Measurements from ENCODE around the gene CGREF1.

Gene CGREF1

DNA sequence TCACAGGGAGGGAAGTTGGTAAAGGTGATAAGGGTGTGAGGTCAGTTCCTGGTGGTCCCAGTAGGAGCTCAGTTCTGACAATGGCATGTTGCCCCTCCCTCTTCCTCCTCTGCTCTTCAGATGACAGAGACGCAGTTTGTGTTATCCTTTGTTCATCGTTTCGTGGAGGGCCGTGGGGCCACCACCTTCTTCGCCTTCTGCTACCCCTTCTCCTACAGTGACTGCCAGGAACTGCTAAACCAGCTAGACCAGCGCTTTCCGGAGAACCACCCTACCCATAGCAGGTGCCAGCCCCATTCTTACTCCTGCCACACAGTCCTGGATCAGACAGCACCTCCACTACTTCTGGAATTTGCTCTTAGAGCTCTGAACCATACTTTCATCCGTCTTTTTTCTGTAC, 65.2 kb downstream of the CGREF1 start:
- TF ChIP-seq, protein P1, sequence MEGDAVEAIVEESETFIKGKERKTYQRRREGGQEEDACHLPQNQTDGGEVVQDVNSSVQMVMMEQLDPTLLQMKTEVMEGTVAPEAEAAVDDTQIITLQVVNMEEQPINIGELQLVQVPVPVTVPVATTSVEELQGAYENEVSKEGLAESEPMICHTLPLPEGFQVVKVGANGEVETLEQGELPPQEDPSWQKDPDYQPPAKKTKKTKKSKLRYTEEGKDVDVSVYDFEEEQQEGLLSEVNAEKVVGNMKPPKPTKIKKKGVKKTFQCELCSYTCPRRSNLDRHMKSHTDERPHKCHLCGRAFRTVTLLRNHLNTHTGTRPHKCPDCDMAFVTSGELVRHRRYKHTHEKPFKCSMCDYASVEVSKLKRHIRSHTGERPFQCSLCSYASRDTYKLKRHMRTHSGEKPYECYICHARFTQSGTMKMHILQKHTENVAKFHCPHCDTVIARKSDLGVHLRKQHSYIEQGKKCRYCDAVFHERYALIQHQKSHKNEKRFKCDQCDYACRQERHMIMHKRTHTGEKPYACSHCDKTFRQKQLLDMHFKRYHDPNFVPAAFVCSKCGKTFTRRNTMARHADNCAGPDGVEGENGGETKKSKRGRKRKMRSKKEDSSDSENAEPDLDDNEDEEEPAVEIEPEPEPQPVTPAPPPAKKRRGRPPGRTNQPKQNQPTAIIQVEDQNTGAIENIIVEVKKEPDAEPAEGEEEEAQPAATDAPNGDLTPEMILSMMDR (IDR thresholded peaks at IDR 0.05; ENCODE audit: extremely low read depth, missing control alignments), result no peak
- DNase-seq (ENCODE audit: low spot score), result no peak

- TF ChIP-seq, protein P1 (IDR thresholded peaks at IDR 0.05; ENCODE audit: extremely low read depth, missing control alignments), result no peak
- DNase-seq (ENCODE audit: low spot score), result no peak
Observed at GRCh38 chr2:27053321-27053720, 65.6 kb downstream of the CGREF1 start.

DNA sequence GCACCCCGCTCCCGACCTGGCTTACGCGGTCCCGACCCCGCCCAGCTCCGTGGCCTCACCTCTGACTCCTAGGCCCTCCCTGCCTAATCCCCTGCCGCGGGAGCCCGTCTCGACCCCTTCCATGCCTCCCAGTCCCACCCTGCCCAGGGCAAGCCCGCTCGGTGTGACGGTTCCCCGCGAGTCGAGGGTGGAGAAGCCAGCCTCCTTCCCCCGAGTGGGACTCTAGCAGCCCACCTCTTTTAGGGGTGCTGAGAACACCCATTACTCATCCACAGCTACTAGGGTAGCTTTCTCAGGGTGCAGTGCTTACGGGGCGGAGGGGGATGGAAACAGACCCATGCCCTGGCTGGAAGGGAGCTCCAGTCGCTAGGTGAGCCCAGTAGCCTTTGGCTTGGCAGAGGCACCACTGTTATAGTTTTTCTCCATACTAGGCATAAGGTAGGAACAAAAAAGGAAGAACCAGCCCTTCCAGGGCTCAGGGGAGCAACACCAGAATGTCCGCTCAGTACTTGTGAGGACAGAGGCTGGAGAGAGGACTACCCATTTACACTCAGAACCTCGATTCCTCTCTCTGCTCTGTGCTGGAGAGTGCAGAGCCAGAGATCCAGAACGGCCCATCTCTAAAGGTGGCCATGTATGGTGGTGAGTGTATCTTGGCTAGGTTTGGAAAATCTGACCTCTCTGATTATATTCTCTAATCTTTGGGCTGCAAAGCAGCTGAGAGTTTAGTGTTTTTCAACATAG, 66.9 kb downstream of the CGREF1 start:
- TF ChIP-seq, protein P1 (IDR thresholded peaks at IDR 0.05; ENCODE audit: extremely low read depth, missing control alignments), result no peak
- DNase-seq (ENCODE audit: low spot score), result no peak

DNA sequence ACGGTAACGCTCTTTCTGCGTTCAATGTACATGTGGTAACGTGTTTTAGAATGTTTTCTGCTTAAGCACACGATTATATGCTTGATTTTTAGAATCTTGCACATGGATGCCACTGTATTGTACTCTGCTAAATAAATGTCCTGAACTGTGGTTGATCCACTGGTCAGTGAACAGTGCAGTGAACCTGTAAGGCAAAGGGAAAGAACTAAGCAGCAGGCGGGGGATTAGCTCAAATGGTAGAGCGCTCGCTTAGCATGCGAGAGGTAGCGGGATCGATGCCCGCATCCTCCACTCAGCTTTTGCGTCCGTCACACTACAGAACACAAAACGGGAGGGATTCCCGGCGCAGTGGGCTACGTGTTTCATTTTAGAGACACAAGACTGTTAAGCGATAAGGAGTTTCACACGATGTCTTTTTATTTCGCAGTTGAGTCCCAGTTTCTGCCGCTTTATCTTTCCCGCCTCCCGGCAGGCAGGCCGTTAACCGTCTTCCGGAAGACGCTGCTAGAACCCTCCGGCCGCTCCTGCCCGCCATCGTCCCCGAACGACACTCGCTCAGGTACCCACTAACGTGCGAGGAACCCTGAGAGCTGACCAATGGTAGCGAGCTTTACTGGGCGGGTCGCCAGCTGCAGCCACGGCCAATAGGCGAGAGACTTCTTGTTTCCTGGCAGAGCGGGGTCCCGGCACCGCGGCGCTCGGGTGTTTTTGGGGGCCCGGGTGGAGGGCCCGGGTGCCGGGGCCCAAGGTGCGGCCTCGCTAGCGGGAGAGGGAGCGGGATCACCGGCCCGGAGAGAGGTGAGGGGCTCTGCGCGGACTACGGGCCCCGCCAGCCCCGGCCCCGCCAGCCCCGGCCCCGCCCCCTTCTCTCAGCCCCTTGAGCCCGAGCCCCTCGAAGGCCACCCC, 67.7 kb downstream of the CGREF1 start, which contains the start of gene AGBL5:
Gene AGBL5, plus strand, starts transcription at position 673 of the 906 bp plus-strand sequence. CDS start 1,291 bp downstream, outside the sequence.
- peak; percentile 100 for DNase-seq (ENCODE audit: low spot score)
- TF ChIP-seq, protein P1 (IDR thresholded peaks at IDR 0.05; ENCODE audit: extremely low read depth, missing control alignments), result no peak
